ENCODE measurements around the gene FAM228A. TPM values are rescaled to one million over a fixed set of nuclear protein-coding genes. Genes with fewer than 3 reads are reported as not detected.
"Not testable (repeated sequence)": the region's sequence is repeated elsewhere in the genome, so short reads cannot be mapped to it uniquely, and the experiment has no call there.

Gene FAM228A
- total and polyA plus RNA-seq, 9 donors, result 1.1 to 2.5 (median 1.8) TPM

GRCh38 chr2:24189551-24189950, 14.7 kb downstream of the FAM228A start:
- WGBS, 3 donors, result 81 to 86% (median 82%) methylated on average over 10 of the region's 10 CpGs
- intact Hi-C loops (cut with DNase I), result no loop called here
- TF ChIP-seq POLR2A (IDR thresholded peaks at IDR 0.05) (no peak), EP300 (IDR thresholded peaks at IDR 0.05) (no peak), CTCF (IDR thresholded peaks at IDR 0.05) (no peak)
- no peak for DNase-seq
- H3K27me3 ChIP-seq, result no peaks in the 10 kb centered on the region
- H3K4me3 ChIP-seq, result no peak overlapping the region
- H3K36me3 ChIP-seq, result no peaks in the 10 kb centered on the region
- no peaks in the 10 kb centered on the region for H3K4me1 ChIP-seq (ENCODE audit: insufficient read depth)
- no peaks in the 10 kb centered on the region for H3K9me3 ChIP-seq
- H3K27ac ChIP-seq, result no peak overlapping the region

- DNase-seq, result no peak
- Histone ChIP-seq H3K36me3 (no peaks in the 10 kb centered on the region), H3K9me3 (no peaks in the 10 kb centered on the region), H3K27me3 (no peaks in the 10 kb centered on the region), H3K4me1 (ENCODE audit: insufficient read depth) (no peaks in the 10 kb centered on the region), H3K27ac (no peak overlapping the region), H3K4me3 (no peak overlapping the region)
- 92 to 96% (median 93%) methylated on average over 9 of the region's 9 CpGs for WGBS, 3 donors
- intact Hi-C loops (cut with DNase I), result no loop called here
- TF ChIP-seq EP300 (IDR thresholded peaks at IDR 0.05) (no peak), POLR2A (IDR thresholded peaks at IDR 0.05) (no peak), CTCF (IDR thresholded peaks at IDR 0.05) (no peak)
These were observed 15.7 kb downstream of the FAM228A start for GRCh38 chr2:24190503-24190902.

- Histone ChIP-seq H3K4me3 (no peak overlapping the region), H3K9me3 (no peaks in the 10 kb centered on the region), H3K4me1 (ENCODE audit: insufficient read depth) (no peaks in the 10 kb centered on the region), H3K36me3 (no peaks in the 10 kb centered on the region), H3K27me3 (no peaks in the 10 kb centered on the region), H3K27ac (no peak overlapping the region)
- intact Hi-C loops (cut with DNase I), result no loop called here
- WGBS, 3 donors, result 92 to 94% (median 93%) methylated on average over 9 of the region's 9 CpGs
- DNase-seq, result no peak
- TF ChIP-seq CTCF (IDR thresholded peaks at IDR 0.05) (no peak), POLR2A (IDR thresholded peaks at IDR 0.05) (no peak), EP300 (IDR thresholded peaks at IDR 0.05) (no peak)
These were observed 16.3 kb downstream of the FAM228A start for GRCh38 chr2:24191156-24191555.

GRCh38 chr2:24191848-24192247, 17.0 kb downstream of the FAM228A start:
- Histone ChIP-seq H3K4me1 (ENCODE audit: insufficient read depth) (no peaks in the 10 kb centered on the region), H3K27ac (no peak overlapping the region), H3K36me3 (no peaks in the 10 kb centered on the region), H3K27me3 (no peaks in the 10 kb centered on the region), H3K9me3 (no peaks in the 10 kb centered on the region), H3K4me3 (no peak overlapping the region)
- 71 to 80% (median 78%) methylated on average over 5 of the region's 5 CpGs for WGBS, 3 donors
- TF ChIP-seq POLR2A (IDR thresholded peaks at IDR 0.05) (no peak), EP300 (IDR thresholded peaks at IDR 0.05) (no peak), CTCF (IDR thresholded peaks at IDR 0.05) (no peak)
- intact Hi-C loops (cut with DNase I), result no loop called here
- no peak for DNase-seq

GRCh38 chr2:24197213-24197612, 22.4 kb downstream of the FAM228A start:
- H3K27ac ChIP-seq; H3K9me3 ChIP-seq; H3K4me3 ChIP-seq; H3K4me1 ChIP-seq (ENCODE audit: insufficient read depth); intact Hi-C loops (cut with DNase I); H3K27me3 ChIP-seq; H3K36me3 ChIP-seq; DNase-seq: not testable (repeated sequence)
- WGBS, 3 donors, result 92 to 100% (median 96%) methylated on average over 1 of the region's 1 CpG
